NCI-H2171 treated with DMSO at 0.1 percent for 48 hours (cell line): ENCODE results near the gene LFNG.

ENCODE experiments used
- DNase-seq: peaks from one replicate; lab custom pipeline; 2025; lab: John Stamatoyannopoulos, UW

The LFNG gene

DNA sequence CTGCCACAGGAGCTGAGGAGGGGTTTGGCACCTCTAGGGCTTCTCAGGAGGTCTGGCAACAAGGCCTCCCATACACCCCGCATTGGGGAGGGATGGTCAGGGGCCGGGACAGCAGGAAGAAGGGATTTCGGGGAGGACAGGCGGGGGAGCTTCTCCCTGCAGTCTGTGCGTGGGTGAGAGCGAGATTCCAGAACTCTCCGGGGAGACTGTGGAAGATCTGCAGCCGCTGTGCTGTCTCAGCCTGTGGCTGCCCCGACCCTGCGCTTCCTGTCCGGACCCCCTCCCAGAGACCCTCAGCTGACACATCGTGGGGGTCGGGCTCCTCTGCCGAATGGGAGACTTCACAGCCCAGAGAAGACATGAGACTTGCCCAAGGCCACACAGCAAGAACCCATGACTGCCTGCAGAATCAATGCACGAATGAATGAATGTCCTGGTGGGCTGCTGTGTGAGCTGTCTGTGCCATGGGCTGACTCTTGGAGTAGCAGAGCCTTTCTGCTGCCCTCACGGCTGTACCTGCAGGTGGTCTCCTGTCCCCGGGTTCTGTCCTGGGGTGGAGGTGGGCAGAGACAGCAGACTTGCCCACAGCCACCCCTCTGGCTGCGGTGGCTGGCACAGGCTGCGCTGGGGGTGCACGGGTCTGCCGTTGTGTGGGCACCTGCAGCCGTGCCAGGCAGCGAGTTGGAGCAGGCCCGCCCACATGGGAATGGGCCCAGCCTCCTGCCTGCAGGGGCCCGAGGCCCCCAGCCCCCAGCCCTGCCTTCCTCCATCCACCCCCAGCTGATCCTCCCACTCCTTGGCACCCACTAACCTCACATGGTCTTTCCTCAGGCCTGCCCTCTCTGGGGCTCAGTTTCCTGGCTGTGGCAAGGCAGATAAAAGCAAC is 16.3 kb upstream of the LFNG start:
- no peak for DNase-seq

DNA sequence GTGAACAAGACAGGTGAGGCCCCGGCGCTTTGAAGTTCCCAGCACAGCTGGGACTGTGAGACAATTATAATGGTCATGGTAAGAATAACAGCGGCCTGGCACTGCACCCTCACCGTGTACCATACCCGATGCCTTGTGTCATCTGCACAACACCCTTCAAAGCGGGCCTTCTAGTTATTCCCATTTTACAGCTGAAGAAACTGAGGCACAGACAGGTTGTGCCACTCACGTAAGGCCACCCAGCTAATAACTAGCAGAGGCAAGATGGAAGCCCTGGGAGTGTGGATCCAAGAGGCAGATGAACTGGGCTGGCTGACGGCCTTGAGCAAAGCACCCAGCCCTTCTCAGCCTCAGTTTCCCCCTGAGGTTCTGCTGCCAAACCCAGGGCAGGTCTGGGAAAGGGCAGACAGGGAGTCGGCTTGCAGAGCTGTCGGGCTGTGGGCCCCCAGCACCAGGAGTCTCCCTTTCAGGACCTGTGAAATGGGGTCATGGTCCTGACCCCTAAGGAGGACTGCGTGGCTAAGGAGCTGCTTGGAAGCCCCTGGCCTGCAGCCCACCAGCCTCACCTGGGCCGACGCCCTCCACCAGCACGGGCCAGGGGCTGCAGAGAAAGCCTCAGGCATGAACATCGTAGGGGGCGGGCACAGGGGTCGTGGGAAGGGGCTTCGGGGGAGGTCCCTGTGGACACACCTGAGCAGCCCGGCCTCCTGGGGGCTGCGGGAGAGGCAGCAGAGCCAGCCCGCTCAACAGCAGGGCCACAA is 15.3 kb upstream of the LFNG start:
- no peak for DNase-seq

DNA sequence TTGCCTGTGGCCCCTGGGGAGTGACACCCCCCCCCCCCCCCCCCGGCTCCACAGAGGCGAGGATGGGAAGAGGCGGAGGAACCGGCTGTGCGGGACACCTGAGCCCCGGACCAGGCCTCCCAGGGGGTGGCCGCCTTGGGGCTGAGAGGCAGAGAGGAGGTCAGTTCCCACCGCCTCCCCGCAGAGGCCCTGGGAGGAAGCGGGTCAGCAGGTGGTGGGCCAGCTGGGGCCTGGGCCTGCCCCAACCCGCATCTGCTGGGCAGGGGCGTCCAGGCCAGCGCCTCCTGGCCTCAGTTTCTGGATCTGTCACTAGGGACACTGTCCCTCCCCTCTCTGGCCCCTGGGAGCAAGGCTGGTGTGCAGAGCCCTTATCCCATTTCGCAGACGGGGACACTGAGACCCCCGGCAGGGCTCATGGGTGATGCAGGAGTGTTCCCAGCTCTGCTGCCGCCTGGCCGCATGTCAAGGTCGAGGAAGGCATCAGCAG is 14.6 kb upstream of the LFNG start:
- DNase-seq: no peak

DNA sequence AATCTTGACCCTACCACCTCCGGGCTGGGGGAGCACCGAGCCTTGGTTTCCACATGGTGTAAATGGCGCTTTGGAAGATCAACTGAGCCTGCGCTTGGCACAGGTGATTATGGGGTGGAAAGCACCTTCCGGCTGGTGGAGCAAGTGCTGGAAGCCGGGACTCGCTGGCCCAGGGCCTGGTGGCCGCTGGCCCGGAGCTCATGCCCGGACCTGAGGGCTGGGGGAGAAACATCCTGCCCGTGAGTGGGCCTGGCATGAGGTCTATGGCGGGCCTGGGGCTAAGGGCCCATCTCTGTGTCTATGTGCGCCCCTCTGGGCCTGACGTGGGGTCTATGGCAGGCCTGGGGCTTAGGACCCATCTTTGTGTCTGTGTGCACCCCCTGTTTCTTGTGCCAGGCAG is 14.2 kb upstream of the LFNG start:
- DNase-seq: no peak

DNA sequence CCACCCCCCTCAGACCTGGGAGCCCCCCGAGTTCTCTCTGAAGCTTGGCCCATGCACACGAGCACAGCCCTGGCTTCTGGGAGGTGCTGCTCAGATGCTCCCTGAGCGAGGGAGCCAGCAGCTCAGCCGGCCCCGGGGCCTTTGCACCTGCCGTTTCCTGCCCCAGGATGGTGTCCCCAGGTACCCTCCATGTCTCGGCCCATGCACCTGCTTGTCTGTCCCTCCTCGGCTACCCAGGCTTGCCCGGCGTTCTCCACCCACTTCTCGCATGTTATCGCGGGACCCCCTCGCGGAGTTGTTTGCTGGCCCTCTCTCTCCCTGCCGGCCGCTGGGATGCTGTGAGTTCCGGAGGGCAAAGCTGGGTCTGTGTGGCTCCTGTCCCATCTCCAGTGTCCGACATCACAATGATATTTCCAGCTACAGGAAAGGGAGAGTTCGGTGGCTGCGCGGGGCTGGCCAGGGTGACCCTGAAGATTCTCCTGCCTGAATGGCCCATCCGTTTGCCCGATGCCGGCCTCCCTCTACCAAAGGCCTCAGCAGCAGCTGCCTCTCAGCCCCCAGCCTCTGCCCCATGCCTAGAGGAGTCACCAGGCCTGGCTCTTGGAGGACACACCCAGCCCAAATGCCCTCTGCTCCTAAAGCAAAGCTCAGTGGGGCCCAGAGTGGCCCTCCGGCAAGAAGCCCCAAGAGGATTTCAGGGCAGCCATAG is 12.2 kb upstream of the LFNG start:
- DNase-seq: no peak

DNA sequence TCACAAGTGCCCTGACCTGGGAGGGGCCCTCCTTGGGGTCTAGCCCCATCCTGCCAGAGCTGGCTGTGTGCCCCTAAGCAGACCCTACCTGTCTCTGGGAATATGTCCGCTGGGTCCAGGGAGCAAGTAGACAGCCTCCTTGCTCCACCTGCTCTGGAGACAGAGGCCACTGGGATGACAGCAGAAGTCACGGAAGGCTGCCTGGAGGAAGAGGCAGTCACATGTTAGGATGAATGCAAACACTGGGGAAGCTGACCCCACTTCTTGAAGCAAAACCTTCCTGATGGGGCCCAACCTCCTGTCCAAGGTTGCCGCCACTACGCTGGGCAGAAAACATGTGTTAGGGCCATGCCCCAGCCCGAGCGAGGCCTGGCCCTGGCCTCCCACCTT is 11.7 kb upstream of the LFNG start:
- DNase-seq: no peak

DNA sequence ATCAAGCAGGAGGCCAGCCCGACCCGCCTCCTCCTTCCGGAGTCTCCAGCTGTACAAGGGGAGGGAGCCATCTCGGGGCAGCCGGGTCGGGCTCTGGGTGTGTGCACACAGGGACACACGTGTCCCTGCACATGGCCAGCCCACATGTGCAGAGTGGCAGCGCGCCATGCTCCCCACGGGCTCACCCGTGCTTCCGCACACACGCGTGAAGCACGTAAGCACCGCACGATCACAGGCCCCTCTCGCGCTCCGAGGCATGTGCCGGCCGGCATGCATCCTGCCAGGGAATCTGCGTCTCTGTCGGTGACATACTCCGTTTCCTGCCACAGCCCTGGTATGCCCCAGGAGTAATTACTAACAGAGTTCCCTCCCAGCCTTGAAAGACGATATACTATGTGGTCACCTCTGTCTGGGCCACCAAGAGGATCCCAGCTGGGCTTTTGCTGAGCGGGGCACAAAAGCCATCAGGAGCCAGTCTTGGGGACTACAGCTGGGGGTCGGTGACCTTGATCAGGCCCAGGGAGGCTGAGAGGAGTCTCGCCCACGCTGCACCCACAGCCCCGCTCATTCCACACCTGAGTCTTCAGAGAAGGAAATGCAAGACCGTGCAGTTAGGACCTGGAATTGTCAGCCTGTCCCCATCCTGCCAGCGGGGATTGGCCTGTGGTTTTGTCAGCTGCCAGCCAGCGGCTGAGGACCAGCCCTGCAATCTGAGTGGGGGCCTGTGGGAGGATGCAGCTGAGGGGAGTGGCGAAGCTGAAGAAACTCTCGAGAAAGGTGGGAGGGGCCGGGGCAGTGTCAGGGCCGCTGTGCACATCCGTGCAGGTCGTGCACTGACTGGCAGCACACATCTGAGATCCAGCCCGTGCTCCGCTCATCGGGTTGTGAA is 11.0 kb upstream of the LFNG start:
- peak; percentile 36 for DNase-seq

DNA sequence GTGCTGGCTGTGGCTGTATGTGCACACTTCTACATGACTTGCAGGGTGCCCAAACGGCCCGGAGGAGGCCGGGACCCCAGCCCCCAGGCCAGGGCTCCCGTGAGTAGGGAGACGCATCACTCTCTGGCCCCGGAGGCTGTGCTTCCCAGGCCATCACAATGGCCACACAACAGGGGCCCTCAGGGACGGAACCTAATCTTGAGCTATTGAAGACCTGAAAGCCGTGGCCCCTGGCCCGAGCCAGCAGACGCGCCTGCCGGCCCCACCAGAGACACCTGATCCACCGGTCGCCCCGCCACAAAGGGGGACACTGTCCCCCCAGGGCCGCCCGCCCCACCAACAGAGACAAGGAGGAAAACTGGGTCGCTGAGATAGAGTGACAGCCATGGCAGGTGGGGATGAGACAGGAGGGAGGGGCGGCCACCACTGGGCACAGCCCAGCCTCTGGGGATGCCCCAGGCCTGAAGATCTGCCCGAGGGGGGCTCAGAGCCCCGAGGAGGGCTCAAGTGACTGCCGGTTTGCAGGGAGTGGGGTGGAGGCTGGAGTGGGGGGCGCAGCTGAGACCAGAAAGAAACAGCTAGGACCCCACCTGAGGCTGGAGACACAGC is 10.2 kb upstream of the LFNG start:
- no peak for DNase-seq

DNA sequence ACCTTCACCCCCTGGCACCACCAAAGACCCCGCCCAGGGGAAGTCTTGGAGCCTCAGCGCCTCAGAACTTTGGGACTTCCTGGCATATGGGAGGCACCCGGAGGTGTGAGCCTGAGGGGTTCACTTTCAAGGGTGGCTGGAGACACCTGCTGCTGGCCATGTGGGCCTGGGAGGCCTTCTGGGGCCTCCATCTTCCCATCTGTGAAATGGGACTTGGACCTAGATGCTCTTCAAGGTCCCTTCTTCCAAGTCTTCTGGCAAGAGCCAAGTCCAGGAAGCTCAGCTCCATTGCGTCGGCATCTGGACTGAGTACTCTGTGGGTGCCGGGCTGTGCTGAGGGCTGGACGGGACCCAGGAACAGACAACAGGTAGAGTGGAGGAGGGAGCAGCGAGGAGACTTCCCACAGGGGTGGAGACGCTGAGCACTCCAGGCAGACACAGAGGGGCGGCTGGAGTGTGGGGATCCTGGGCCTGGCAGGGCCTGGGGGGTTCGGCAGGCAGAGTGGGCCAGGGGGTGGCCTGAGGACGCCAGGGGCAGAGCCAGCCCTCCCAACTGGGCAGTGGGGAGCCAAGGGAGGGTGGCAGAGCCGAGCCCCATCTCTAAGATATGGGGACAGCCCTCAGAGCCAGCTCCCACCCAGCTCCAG is 9.3 kb upstream of the LFNG start:
- no peak for DNase-seq

DNA sequence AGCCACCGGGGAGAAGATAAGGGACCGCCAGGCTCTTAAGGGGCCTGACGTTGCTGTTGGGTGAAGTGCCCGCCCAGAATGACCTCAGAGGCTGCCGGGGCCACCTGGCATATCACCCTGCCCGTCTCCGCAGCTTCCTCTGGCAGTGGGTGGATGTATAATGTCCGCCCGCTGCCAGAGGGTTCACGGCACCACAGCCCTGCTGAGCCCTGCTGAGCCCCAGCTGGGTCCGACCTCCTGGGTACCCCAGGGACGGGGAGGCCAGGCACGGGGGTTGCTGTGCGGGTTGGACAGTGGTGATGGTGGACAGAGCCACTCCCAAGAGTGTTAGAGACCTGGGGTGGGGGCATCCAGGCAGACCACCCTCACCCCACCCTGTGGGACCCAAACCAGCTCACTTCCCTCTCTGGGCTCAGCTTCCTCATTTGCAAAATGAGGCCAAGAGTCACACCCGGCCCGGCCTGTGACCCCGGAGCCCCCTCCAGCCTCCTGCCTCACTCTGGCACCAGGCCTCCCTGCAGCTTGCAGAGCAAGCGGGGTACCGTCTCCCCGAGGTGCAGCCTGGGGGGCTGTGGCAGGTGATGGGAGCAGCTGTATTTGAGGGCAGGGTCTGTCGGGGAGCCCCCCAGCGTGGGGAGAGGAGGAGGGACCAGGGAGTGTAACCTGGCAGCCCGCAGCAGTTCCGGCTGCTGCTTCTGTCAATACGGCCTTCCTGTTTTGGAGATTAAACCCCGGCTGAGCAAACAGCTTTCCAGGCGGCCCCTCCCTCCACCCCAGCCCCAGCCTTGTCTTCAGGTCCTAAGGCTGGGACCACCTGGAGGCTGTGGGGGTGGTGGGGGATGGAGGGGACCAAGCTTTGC is 8.4 kb upstream of the LFNG start:
- no peak for DNase-seq

DNA sequence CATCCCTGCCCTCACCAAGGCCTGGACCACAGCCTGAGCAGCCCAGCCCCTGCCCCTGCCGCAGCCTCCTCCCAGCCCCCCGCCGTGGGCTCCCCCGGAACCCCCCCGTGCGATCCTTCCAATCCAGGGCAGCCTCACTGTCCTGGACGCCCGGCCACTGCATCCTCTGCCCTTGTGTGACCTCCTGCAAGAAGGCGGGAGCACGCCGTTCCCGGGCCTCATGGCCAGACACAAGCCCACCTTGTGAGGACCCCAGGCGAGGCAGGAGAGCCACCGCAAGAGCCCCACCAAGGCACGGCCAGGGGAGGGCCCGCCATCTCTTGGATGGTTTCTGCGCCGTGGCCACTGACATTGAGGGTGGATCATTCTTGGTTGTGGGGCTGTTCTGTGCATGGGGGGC is 7.8 kb upstream of the LFNG start:
- no peak for DNase-seq

DNA sequence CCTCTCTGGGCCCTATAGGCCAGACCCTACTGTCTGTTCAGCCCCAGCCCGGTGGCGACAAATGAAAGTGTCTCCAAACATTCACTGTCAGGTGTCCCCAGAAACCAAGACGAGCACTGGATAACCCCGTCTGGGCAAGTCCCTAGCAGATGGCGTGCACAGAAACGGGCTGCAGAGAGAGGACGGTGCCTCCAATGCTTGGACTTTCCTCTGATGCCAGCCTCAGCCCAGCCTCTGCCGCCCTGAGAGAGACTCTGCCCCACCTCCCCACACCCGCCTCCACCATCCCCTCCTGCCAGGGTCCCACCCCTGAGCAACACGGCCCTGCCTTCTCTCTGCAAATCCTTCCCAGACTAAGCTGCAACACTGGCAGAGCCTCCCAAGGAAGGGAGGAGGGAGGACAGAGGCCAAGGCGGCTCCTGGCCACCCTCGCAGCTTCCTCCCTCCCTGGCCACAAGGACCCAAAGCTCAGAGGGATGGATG is 7.4 kb upstream of the LFNG start:
- DNase-seq: no peak

DNA sequence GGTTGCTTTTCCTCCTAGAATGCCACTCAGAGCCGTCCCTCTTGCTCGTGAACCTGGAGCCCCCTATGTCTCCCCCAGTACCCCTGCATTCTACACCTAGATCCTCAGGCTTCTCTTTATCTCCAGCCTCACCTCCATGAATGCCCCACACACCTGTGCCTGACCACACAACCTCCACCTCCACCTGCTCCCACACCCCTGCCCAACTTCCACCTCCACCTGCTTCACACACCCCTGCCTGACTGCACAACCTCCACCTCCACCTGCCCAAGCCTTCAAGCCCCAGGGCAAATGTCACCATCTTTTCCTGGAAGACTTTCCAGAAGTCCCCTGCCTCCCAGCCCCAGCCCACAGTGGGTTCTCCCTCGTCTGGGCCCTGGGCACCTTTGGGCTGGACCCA is 6.9 kb upstream of the LFNG start:
- no peak for DNase-seq

DNA sequence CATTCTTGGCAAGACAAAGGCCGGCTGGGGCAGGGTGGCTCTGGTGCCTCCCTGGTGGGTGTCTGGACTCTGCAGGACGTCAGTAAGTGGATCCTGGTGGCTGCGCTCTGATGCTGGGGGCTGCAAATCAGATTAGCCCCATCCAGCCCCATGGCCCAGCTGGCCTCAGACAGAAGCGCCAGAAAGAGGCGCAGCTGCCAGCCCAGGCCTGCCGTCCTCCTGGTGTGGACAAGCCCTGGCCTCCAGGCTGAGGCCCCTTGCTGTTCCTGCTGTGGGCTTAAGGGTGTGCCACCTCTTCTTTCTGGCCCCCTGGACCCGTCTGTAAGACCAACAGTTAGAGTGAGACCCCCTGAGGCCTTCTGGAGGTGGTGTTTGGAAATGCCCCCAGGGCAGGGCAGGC is 5.9 kb upstream of the LFNG start:
- no peak for DNase-seq

DNA sequence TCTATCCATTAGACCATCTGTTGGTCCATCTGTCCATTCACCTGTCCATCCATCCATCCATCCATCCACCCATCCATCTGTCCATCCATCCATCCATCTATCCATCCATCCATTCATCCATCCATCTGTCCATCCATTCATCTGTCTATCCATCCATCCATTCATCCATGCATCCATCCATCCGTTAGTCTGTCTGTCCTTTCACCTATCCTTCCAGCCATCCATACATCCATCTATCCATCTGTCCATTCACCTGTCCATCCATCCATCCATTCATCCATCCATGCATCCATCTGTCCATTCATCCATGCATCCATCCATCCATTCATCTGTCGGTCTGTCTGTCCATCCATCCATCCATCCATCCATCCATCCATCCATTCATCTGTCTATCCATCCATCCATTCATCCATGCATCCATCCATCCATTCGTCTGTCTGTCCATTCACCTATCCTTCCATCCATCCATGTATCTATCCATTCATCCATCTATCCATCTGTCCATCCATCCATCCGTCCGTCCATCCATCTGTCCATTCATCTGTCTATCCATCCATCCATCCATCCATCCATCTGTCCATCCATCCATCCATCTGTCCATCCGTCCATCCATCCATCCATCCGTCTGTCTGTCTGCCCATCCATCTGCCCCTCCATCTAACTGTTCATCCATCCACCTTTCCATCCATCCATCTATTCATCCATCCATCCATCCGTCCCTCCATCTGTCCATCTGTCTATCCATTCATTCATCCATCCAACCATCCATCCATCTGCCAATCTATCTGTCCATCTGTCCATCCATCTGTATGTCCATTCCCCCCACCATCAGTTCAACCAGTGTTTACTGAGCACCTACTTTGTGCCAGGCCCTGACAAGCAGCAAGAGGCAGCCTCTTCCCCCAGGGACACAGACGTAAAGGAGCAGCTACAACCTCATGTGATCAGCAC is 4.8 kb upstream of the LFNG start:
- DNase-seq: no peak

DNA sequence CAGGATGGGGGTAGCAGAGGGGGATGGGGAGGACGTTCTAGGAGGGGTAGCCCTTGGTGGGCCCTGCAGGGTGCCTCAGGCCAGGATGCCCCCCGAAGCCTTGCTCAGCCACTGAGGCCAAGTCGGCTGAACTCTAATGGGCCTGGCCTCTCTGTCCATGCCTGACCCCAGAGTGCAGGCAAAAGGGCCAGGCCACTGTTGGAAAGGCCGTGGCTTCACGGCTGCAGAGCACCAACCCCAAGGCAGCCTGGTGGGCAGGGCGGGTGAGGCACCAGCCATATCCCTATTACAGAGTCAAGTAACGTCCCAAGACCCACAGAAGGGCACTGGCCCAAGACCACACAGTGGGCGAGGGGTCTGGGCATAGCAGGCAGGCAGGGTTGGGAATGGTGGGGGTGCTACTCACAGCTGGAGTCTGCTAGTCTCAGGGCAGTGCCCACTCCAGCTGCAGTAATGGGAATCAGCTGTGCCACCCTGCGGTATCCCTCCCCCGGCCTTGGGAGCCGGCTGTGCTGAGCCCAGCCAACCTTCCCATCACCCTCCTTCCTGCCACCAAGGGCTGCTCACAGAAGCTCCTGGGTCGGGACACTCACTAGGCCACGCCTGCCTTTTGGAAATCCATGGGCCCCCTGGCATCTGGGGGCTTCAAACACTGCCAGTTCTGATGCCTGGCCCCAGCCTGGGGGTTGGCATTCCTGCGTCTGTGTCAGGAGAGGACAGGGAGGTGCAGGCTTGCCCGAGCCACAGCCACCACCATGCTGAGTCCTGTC is 4.0 kb upstream of the LFNG start:
- no peak for DNase-seq

DNA sequence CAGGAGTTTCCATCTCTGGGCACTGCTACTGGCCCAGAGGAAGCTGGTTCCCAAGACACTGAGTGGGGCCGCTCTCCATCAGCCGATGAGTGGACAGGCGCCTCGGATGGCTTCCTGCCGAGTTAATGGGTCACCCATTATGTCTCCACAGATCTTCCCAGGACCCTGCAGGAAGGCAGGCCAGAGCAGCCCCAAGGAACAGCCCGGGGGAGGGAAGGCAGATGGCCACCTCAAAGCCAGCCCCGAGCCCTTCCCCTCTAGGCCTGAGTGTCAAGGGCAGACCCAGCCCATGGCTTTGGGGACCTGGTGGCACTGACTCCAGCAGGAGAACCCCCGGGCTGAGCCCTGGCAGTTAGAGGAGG is 3.4 kb upstream of the LFNG start:
- no peak for DNase-seq

DNA sequence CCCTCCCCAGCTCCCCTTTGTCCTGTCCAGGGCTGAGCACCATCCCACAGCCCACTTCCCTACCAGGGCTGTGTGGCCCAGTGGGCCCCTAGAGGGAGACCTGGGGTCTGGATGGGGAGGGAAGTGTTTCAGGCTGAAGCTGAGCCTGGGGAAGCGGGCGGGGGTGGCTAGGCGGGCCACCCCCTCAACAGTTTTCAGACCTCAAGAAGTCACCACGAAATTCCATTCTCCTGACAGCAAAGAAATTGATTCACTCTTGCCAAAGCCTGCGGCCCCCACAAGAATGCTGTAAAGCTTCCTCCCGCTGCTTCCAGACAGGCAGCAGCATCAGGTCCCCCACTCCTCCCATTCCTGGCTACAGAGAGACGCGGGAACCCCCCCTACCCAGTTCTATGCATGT is 2.5 kb upstream of the LFNG start:
- DNase-seq: no peak
